Heart left ventricle (tissue), 16 donors: ENCODE data around the gene APCDD1. TPM values are rescaled to one million over a fixed set of nuclear protein-coding genes. Genes with fewer than 3 reads are reported as not detected.

ENCODE experiments used
- ATAC-seq, 4 donors: fragments of 200-7000 bp; cut with Tn5 transposase; one replicate each; pipeline ENCODE4 v1.9.1; 2020 to 2022; ENCODE audit warnings: moderate library complexity in 4 of 4, mild to moderate bottlenecking in 3 of 4, moderate number of reproducible peaks in 1 of 4
- DNase-seq, 5 donors: peaks; one replicate each; pipeline ENCODE4 v3.0.0-alpha.2; 2020
- H3K27ac ChIP-seq, 12 donors: fragments of 200-600 bp; sonication (generic) in 4 of 12; one replicate each; pipeline versions ENCODE4 v1.5.0 to v1.8.0; 2016 to 2022; ENCODE audit warnings: mild to moderate bottlenecking in 2 of 12
- H3K27me3 ChIP-seq, 9 donors: fragments of 200-600 bp; sonication (generic) in 2 of 9; one replicate each; pipeline versions ENCODE4 v1.5.1 to v1.8.0; 2016 to 2022; ENCODE audit warnings: mild to moderate bottlenecking in 3 of 9
- H3K36me3 ChIP-seq, 9 donors: fragments of 200-600 bp; sonication (generic) in 2 of 9; one replicate each; pipeline versions ENCODE4 v1.5.0 to v1.8.0; 2018 to 2022; ENCODE audit warnings: mild to moderate bottlenecking in 2 of 9
- H3K4me1 ChIP-seq, 12 donors: fragments of 200-600 bp; sonication (generic) in 4 of 12; one replicate each; pipeline versions ENCODE4 v1.5.0 to v1.8.0; 2016 to 2022; ENCODE audit warnings: mild to moderate bottlenecking in 3 of 12
- H3K4me3 ChIP-seq, 12 donors: fragments of 200-600 bp; sonication (generic) in 4 of 12; one replicate each; pipeline versions ENCODE4 v1.5.0 to v1.8.0; 2017 to 2022; ENCODE audit warnings: mild to moderate bottlenecking in 9 of 12, moderate library complexity in 4 of 12
- H3K9me3 ChIP-seq, 12 donors: fragments of 200-600 bp; sonication (generic) in 4 of 12; one replicate each; pipeline versions ENCODE4 v1.5.0 to v1.8.0; 2016 to 2022; ENCODE audit warnings: mild to moderate bottlenecking in 1 of 12
- CTCF ChIP-seq, 12 donors: fragments of 200-600 bp; sonication (generic) in 4 of 12; IDR thresholded peaks; one replicate each; pipeline versions ENCODE4 v1.5.0 to v1.8.0; 2018 to 2022; ENCODE audit warnings: antibody characterized with exemption in 12 of 12, mild to moderate bottlenecking in 5 of 12
- POLR2A ChIP-seq, 2 donors: fragments of 450-650 bp; IDR thresholded peaks; one replicate each; pipeline ENCODE4 v1.6.1; 2017; ENCODE audit warnings: antibody characterized with exemption in 2 of 2, mild to moderate bottlenecking in 2 of 2, moderate library complexity in 2 of 2
- WGBS, 4 donors: extraction: QIAGEN DNeasy Blood & Tissue Kit in 2 of 4; methylation state at CpG; one replicate each; pipeline versions ENCODE4 v1.1.5 to v1.1.7; 2013 to 2018; 5-methylcytosine and 5-hydroxymethylcytosine counted together
- intact Hi-C, 10 donors: fragments of 100-400 bp; cut with DNase I; formaldehyde crosslinking; loops; one replicate each; pipeline versions ENCODE4 v1.11.1 to v1.14.2; 2022
- polyA plus RNA-seq, 2 donors: library from polyadenylated mRNA; stranded (reverse); fragments of 200-250 nt; gene quantifications; one replicate each; pipeline ENCODE4 v1.2.3, GENCODE V29; 2013
- total RNA-seq, 9 donors: library from RNA; depleted of rRNA in 2 of 9; stranded (reverse); fragments of >200 nt in 2 of 9; fragmentation: NEBNext Ultra II Directional in 3 of 9; extraction: Animal tissue kit (Norgen Biotek cat#: 25700) in 3 of 9; gene quantifications; one replicate each; pipeline versions ENCODE4 v1.1.0 to v1.2.4, GENCODE V29; 2016 to 2023
- donor health status: ischemic (EF 13 %, LVEDD 7.1; RV severe dilation, severe dysfunction).
- donor health status: healthy with polysubstance abuse.
- donor health status: DM: no; HTN: yes; CAD: no.
- donor health status: DM: no; HTN: no; CAD: no.
- donor health status: ischemic (EF 25% LVEDD 6.9; RV normal size, moderate dysfunction).
- donor health status: ischemic (EF 25% LVEDD 5.7; RV mildly dilated, moderate dysfunction).
- donor health status: healthy.
- donor health status: DM: yes; HTN: yes; CAD: no.
- donor health status: ischemic (EF 35%, LVEDD 5.7; RV mildly dilated, moderate dysfunction).
- donor health status: nonischemic (EF 11% LVEDD 7.7; RV severe dilation, severe dysfunction).
- donor health status: DM: yes; HTN: yes; CAD: no.
- donor health status: PGD.
- donor health status: ischemic (EF 29% LVEDD 5.4; RV normal size, mild dysfunction).
- donor health status: nonischemic (EF 23%, LVEDD 6.1; RV moderate dilation, normal function).

APCDD1 gene
- total and polyA plus RNA-seq, 11 donors, result 7.5 to 65.4 (median 15.7) TPM

- Histone ChIP-seq H3K4me3 (peak overlapping the region in 9 of 12 donors; percentile 5 to 82 (median 72)), H3K36me3 (no peaks in the 10 kb centered on the region), H3K27ac (peak overlapping the region in 1 of 12 donors; percentile 16), H3K9me3 (no peaks in the 10 kb centered on the region), H3K4me1 (peaks cover 0 to 25% (median 10%) of the 10 kb centered on the region in 12 donors), H3K27me3 (peaks cover 0 to 36% (median 0%) of the 10 kb centered on the region in 9 donors)
- ATAC-seq, result no peak
- DNase-seq, result no peak
- TF ChIP-seq POLR2A (IDR thresholded peaks at IDR 0.05) (no peak), CTCF (IDR thresholded peaks at IDR 0.05) (no peak)
- intact Hi-C loops, result loop anchor here in 3 of 10 donors (5.0 kb wide), 2 partner anchors 56 to 61 kb away; no protein-coding TSS in a partner anchor
- WGBS, 4 donors, result 79 to 89% (median 86%) methylated on average over 4 of the region's 4 CpGs
These were observed 2.3 kb downstream of the APCDD1 start for GRCh38 chr18:10456718-10457117.

- no peaks in the 10 kb centered on the region for H3K9me3 ChIP-seq
- no peak for ATAC-seq
- peaks cover 0 to 25% (median 10%) of the 10 kb centered on the region in 12 donors for H3K4me1 ChIP-seq
- peak overlapping the region in 1 of 12 donors; percentile 16 for H3K27ac ChIP-seq
- intact Hi-C loops, result loop anchor here in 3 of 10 donors (5.0 kb wide), 2 partner anchors 55 to 60 kb away; no protein-coding TSS in a partner anchor
- TF ChIP-seq POLR2A (IDR thresholded peaks at IDR 0.05), result no peak
- no peak for TF ChIP-seq CTCF (IDR thresholded peaks at IDR 0.05)
- H3K36me3 ChIP-seq, result no peaks in the 10 kb centered on the region
- DNase-seq, result no peak
- peak overlapping the region in 9 of 12 donors; percentile 5 to 82 (median 72) for H3K4me3 ChIP-seq
- peaks cover 0 to 36% (median 0%) of the 10 kb centered on the region in 9 donors for H3K27me3 ChIP-seq
- 91 to 96% (median 92%) methylated on average over 2 of the region's 2 CpGs for WGBS, 4 donors
These were observed 2.7 kb downstream of the APCDD1 start for GRCh38 chr18:10457128-10457527.

GRCh38 chr18:10457767-10458166 is 3.3 kb downstream of the APCDD1 start:
- Histone ChIP-seq H3K4me3 (peak overlapping the region in 6 of 12 donors; percentile 1 to 82 (median 74)), H3K27ac (no peak overlapping the region)

More at GRCh38 chr18:10457767-10458166, 3.3 kb downstream of the APCDD1 start:
- no peak for DNase-seq
- Histone ChIP-seq H3K4me1 (peaks cover 0 to 25% (median 10%) of the 10 kb centered on the region in 12 donors), H3K9me3 (no peaks in the 10 kb centered on the region), H3K36me3 (no peaks in the 10 kb centered on the region), H3K27me3 (peaks cover 0 to 36% (median 0%) of the 10 kb centered on the region in 9 donors)
- no peak for TF ChIP-seq CTCF (IDR thresholded peaks at IDR 0.05)
- no peak for TF ChIP-seq POLR2A (IDR thresholded peaks at IDR 0.05)
- no peak for ATAC-seq
- WGBS, 4 donors, result 85 to 96% (median 91%) methylated on average over 2 of the region's 2 CpGs
- intact Hi-C loops, result loop anchor here in 3 of 10 donors (5.0 kb wide), 2 partner anchors 55 to 60 kb away; no protein-coding TSS in a partner anchor
